ENCODE measurements around the gene RBSN. TPM values are rescaled to one million over a fixed set of nuclear protein-coding genes. Genes with fewer than 3 reads are reported as not detected.
A peak's percentile ranks its signal among the peaks of the same experiment; 100 is the strongest.
"Not testable (repeated sequence)": the region's sequence is repeated elsewhere in the genome, so short reads cannot be mapped to it uniquely, and the experiment has no call there.

Gene RBSN
- polyA plus RNA-seq (2011; rRNA removed), result 13.2 and 14.3 TPM in 2 replicates
- polyA minus RNA-seq (2011; rRNA and poly(A)+ RNA removed), result 25.4 and 29.4 TPM in 2 replicates

- peak; percentile 83 for DNase-seq (ENCODE audit: low read depth, low spot score)
- ChIA-PET POLR2A (interaction anchor here (0.6 to 1.0 kb wide), 5 partner anchors 12 to 884 kb away, joined by 3 to 10 read pairs (median 3); partner anchors contain the start of gene MRPS25), CTCF (interaction anchor here (0.7 to 2.5 kb wide), 4 partner anchors 10 to 1953 kb away, joined by 3 to 15 read pairs (median 4); no protein-coding TSS in a partner anchor)
- no peak for TF ChIP-seq CTCF (IDR thresholded peaks at IDR 0.05; ENCODE audit: low read depth, low read length)
- H3K27ac ChIP-seq (ENCODE audit: low read depth, low read length), result peak within 1 kb of the TSS; percentile 77
- no peaks in the 10 kb centered on the region for H3K9me3 ChIP-seq (ENCODE audit: control insufficient read depth, insufficient read depth, low read length)
- no peaks in the 10 kb centered on the region for H3K27me3 ChIP-seq (ENCODE audit: control insufficient read depth, insufficient read depth, low read length)
- peak within 1 kb of the TSS; percentile 97 for H3K4me3 ChIP-seq (ENCODE audit: low read depth, low read length)
Measured at GRCh38 chr3:15098503-15099363, at the start of gene RBSN. Gene RBSN (minus strand): TSS chr3:15099148. CDS start chr3:15096120, 3,028 bp downstream.

- H3K9me3 ChIP-seq (ENCODE audit: control insufficient read depth, insufficient read depth, low read length), result no peaks in the 10 kb centered on the region
- peaks cover 8% of the 10 kb centered on the region for H3K27me3 ChIP-seq (ENCODE audit: control insufficient read depth, insufficient read depth, low read length)
- no peak overlapping the region for H3K27ac ChIP-seq (ENCODE audit: low read depth, low read length)
- TF ChIP-seq CTCF (IDR thresholded peaks at IDR 0.05; ENCODE audit: low read depth, low read length), result 0 out of 2 replicates have a peak, but pooled peaks have one; percentile 1
- no peak overlapping the region for H3K4me3 ChIP-seq (ENCODE audit: low read depth, low read length)
- ChIA-PET CTCF (no interaction called here), POLR2A (no interaction called here)
- no peak for DNase-seq (ENCODE audit: low read depth, low spot score)
Measured at GRCh38 chr3:15148614-15149013, 49.7 kb upstream of the RBSN start.

GRCh38 chr3:15136885-15137284, 37.9 kb upstream of the RBSN start:
- H3K27ac ChIP-seq (ENCODE audit: low read depth, low read length); H3K9me3 ChIP-seq (ENCODE audit: control insufficient read depth, insufficient read depth, low read length); POLR2A ChIA-PET; H3K27me3 ChIP-seq (ENCODE audit: control insufficient read depth, insufficient read depth, low read length); DNase-seq (ENCODE audit: low read depth, low spot score); H3K4me3 ChIP-seq (ENCODE audit: low read depth, low read length); CTCF ChIA-PET: not testable (repeated sequence)

GRCh38 chr3:15134968-15135367, 36.0 kb upstream of the RBSN start:
- H3K4me3 ChIP-seq (ENCODE audit: low read depth, low read length); POLR2A ChIA-PET; DNase-seq (ENCODE audit: low read depth, low spot score); H3K27me3 ChIP-seq (ENCODE audit: control insufficient read depth, insufficient read depth, low read length); CTCF ChIA-PET; H3K9me3 ChIP-seq (ENCODE audit: control insufficient read depth, insufficient read depth, low read length); H3K27ac ChIP-seq (ENCODE audit: low read depth, low read length): not testable (repeated sequence)

- H3K27me3 ChIP-seq (ENCODE audit: control insufficient read depth, insufficient read depth, low read length); CTCF ChIA-PET; H3K27ac ChIP-seq (ENCODE audit: low read depth, low read length); H3K9me3 ChIP-seq (ENCODE audit: control insufficient read depth, insufficient read depth, low read length); H3K4me3 ChIP-seq (ENCODE audit: low read depth, low read length); DNase-seq (ENCODE audit: low read depth, low spot score); POLR2A ChIA-PET: not testable (repeated sequence)
Measured at GRCh38 chr3:15128403-15128802, 29.5 kb upstream of the RBSN start.

GRCh38 chr3:15126975-15127374, 28.0 kb upstream of the RBSN start:
- H3K27ac ChIP-seq (ENCODE audit: low read depth, low read length); H3K4me3 ChIP-seq (ENCODE audit: low read depth, low read length); POLR2A ChIA-PET; DNase-seq (ENCODE audit: low read depth, low spot score); H3K27me3 ChIP-seq (ENCODE audit: control insufficient read depth, insufficient read depth, low read length); CTCF ChIA-PET; H3K9me3 ChIP-seq (ENCODE audit: control insufficient read depth, insufficient read depth, low read length): not testable (repeated sequence)

GRCh38 chr3:15122398-15122797, 23.4 kb upstream of the RBSN start:
- no peak overlapping the region for H3K27ac ChIP-seq (ENCODE audit: low read depth, low read length)
- ChIA-PET CTCF (no interaction called here), POLR2A (no interaction called here)
- no peak for TF ChIP-seq CTCF (IDR thresholded peaks at IDR 0.05; ENCODE audit: low read depth, low read length)
- no peak overlapping the region for H3K4me3 ChIP-seq (ENCODE audit: low read depth, low read length)
- peaks cover 5% of the 10 kb centered on the region for H3K27me3 ChIP-seq (ENCODE audit: control insufficient read depth, insufficient read depth, low read length)
- H3K9me3 ChIP-seq (ENCODE audit: control insufficient read depth, insufficient read depth, low read length), result no peaks in the 10 kb centered on the region
- no peak for DNase-seq (ENCODE audit: low read depth, low spot score)

Measured in AG04450 (cell line).